ENCODE data around the gene DNAH11.

DNA sequence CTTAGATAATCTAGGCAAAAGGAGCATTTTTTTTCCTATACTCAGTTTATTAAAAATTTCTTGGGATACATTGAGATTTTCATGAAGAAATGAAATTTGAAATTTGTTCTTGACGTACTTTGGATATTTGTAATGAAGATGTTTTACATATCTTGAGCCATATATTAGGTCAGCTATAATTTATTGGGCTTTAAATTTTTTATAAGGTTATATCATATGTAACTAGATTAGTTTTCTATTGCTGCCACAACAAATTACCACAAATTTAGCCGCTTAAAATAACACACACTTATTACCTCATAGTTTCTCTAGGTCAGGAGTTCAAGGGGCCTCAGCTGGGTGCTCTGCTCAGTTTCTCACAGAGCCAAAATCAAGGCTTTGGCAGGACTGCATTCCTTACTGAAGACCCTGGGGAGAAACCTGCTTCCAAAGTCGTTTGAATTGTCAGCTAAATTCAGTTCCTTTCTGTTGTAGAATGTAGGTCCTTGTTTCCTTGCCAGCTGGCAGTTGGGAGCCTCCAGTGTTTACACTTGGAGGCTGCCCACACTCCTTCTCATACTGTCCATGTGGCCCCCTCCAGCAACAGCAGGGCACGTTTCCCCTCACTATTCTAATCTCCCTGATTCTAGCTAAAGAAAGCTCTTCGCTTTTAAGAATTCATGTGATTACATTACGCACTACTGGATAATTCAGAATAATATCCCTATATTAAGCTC, 42.6 kb upstream of the DNAH11 start:
- TF ChIP-seq CTCF (conservative IDR thresholded peaks at IDR 0.05 in 1 of 2, IDR thresholded peaks at IDR 0.05 in 1 of 2; ENCODE audit: extremely low read depth in 1 of 2, insufficient read depth in 1 of 2, low read depth in 1 of 2, low read length in 2 of 2) (no peak), EZH2 (IDR thresholded peaks at IDR 0.05; ENCODE audit: borderline replicate concordance, low read length) (no peak)
